ENCODE measurements around the gene TC2N. TPM values are rescaled to one million over a fixed set of nuclear protein-coding genes. Genes with fewer than 3 reads are reported as not detected.

TC2N gene
- total RNA-seq, 1 donor from 2014 or later: 2.5 TPM

DNA sequence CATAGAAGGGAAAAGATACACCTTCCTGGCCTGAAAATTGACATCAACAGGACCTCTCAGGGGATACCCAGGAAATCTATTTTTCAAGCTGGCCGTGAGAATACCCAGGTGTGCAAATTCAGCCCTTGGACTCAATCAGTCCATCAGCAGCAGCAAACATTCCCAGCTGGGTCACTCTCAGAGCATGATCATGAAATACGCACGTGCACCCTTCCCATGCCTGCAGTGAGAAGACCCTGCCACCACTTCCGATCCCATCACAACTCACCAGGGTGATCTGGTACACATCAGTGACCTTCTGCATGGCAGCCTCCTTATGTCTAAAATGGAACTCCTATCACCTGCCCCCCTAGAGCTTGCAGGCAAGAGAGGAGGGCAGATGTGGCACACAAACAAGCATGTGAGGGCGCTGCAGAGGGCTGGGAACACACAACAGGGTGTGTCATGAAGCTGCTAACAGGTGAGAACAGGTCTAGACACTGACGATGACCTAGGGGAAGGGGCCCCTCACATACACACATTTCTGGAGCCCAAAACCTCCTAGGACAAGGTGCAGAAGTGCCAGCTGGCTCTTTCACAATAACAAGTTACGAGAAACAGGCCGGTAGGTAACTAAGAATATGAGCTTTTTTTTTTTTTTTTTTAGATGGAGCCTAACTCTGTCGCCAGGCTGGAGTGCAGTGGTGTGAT, 37.8 kb upstream of the TC2N start:
- Mint-ChIP-seq H3K36me3 (ENCODE audit: unreplicated experiment) (no peaks in the 10 kb centered on the region), H3K9me3 (ENCODE audit: unreplicated experiment) (peaks cover 2% of the 10 kb centered on the region), H3K4me1 (ENCODE audit: low read depth, unreplicated experiment) (no peaks in the 10 kb centered on the region), H3K27ac (ENCODE audit: unreplicated experiment) (no peak overlapping the region), H3K27me3 (ENCODE audit: unreplicated experiment) (no peaks in the 10 kb centered on the region), H3K4me3 (ENCODE audit: unreplicated experiment) (no peak overlapping the region)
- DNase-seq: no peak
- TF ChIP-seq, protein P1, sequence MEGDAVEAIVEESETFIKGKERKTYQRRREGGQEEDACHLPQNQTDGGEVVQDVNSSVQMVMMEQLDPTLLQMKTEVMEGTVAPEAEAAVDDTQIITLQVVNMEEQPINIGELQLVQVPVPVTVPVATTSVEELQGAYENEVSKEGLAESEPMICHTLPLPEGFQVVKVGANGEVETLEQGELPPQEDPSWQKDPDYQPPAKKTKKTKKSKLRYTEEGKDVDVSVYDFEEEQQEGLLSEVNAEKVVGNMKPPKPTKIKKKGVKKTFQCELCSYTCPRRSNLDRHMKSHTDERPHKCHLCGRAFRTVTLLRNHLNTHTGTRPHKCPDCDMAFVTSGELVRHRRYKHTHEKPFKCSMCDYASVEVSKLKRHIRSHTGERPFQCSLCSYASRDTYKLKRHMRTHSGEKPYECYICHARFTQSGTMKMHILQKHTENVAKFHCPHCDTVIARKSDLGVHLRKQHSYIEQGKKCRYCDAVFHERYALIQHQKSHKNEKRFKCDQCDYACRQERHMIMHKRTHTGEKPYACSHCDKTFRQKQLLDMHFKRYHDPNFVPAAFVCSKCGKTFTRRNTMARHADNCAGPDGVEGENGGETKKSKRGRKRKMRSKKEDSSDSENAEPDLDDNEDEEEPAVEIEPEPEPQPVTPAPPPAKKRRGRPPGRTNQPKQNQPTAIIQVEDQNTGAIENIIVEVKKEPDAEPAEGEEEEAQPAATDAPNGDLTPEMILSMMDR (IDR thresholded peaks at IDR 0.05; ENCODE audit: partially characterized antibody, unreplicated experiment): no peak

DNA sequence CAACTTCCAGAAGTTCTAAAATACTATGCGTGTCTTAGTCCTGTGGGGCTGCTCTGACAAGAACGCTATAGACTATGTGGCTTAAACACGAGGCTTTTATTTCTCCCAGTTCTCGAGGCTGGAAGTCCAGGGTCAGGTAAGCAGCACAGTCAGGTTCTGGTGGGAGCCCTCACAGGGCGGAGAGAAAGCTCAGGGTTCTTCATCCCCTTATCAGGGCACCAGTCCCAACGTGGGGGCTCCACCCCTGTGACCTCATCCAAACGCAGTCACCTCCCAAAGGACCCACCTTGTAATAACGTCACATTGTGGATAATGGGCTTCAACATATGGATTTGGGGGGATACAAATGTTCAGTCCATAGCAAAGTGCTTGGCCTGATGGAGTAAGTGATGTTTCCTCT, 37.1 kb upstream of the TC2N start:
- Mint-ChIP-seq H3K4me3 (ENCODE audit: unreplicated experiment) (no peak overlapping the region), H3K4me1 (ENCODE audit: low read depth, unreplicated experiment) (no peaks in the 10 kb centered on the region), H3K27me3 (ENCODE audit: unreplicated experiment) (no peaks in the 10 kb centered on the region), H3K27ac (ENCODE audit: unreplicated experiment) (no peak overlapping the region), H3K9me3 (ENCODE audit: unreplicated experiment) (peaks cover 2% of the 10 kb centered on the region), H3K36me3 (ENCODE audit: unreplicated experiment) (no peaks in the 10 kb centered on the region)
- TF ChIP-seq, protein P1 (IDR thresholded peaks at IDR 0.05; ENCODE audit: partially characterized antibody, unreplicated experiment): no peak
- no peak for DNase-seq

DNA sequence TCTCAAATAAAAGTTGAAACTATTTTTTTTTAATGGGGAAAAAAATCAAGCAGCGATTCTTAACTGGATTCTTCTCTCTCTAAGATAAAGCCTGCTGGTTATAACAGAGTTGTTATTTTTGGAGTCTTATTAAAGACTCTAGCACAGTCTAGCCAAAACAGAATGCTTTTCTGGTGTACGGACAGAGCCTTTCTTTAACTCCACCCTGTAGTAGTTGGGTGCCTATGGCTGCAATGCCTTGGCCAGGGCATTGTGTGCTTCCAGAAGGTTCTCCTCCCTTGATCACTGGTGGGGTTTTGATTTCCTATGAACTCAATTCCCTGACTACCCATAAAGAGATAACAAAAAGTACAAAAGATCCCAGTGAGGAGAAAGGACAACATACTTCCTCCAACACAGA, 35.7 kb upstream of the TC2N start:
- TF ChIP-seq, protein P1 (IDR thresholded peaks at IDR 0.05; ENCODE audit: partially characterized antibody, unreplicated experiment): no peak
- H3K27me3 Mint-ChIP-seq (ENCODE audit: unreplicated experiment): no peaks in the 10 kb centered on the region
- no peaks in the 10 kb centered on the region for H3K4me1 Mint-ChIP-seq (ENCODE audit: low read depth, unreplicated experiment)
- H3K9me3 Mint-ChIP-seq (ENCODE audit: unreplicated experiment): peaks cover under 1% of the 10 kb centered on the region
- H3K4me3 Mint-ChIP-seq (ENCODE audit: unreplicated experiment): no peak overlapping the region
- no peaks in the 10 kb centered on the region for H3K36me3 Mint-ChIP-seq (ENCODE audit: unreplicated experiment)
- DNase-seq: no peak
- no peak overlapping the region for H3K27ac Mint-ChIP-seq (ENCODE audit: unreplicated experiment)

DNA sequence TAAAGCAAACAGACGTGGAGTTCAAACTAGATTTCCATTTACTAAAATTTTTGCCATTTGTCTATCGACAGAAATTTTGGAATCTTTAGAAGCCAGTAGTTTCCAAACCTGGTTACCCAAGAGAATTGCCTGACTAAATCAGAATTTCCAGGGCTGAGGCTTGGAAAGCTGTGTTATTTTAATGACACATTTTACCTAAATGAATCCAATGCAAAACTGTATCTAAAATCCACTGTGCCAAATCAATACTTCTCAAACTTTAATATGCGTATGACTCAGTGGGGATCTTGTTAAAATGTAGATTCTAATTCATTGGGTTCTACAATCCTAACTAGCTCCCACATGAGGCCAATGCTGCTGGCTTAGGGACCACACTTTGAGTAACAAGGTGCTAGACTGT, 35.0 kb upstream of the TC2N start:
- Mint-ChIP-seq H3K36me3 (ENCODE audit: unreplicated experiment) (no peaks in the 10 kb centered on the region), H3K4me3 (ENCODE audit: unreplicated experiment) (no peak overlapping the region), H3K27ac (ENCODE audit: unreplicated experiment) (no peak overlapping the region), H3K4me1 (ENCODE audit: low read depth, unreplicated experiment) (no peaks in the 10 kb centered on the region), H3K9me3 (ENCODE audit: unreplicated experiment) (no peaks in the 10 kb centered on the region), H3K27me3 (ENCODE audit: unreplicated experiment) (no peaks in the 10 kb centered on the region)
- TF ChIP-seq, protein P1 (IDR thresholded peaks at IDR 0.05; ENCODE audit: partially characterized antibody, unreplicated experiment): no peak
- no peak for DNase-seq

DNA sequence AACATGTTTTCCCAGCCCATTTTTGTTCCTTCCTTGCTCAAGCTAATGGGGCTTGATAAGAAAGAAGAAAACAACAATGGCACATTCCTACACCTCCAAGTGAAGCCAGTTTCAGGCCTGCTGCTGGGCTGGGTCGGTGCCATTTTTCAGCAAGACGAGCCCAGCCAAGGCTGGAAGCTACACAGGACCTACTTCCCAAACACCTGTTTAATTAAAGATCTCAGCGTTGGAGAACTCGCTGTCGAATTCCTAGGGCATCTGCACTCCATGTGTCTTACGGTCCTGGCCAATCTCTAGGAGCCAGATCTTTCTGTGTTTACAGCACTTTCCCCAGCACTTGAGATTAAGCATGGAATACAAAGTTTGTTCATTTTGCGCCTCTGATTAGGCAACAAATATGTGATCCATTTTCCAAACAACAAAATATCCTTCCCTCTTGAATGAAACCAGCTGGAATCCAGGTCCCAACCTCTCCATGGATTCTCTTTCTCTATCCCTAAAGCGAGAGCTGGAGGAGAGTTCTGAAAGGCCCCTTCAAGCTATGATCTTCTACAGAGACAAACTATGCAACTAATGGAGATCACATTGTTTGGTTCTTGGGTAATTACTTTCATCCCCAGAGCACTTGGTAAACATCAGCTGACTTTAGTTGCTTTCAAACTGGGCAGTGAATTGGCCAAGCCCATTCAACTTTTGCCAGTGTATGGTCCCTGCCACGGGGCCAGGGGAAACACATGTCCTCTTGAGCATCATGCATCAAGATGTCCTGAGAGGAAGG, 34.3 kb upstream of the TC2N start:
- no peak for DNase-seq
- H3K27ac Mint-ChIP-seq (ENCODE audit: unreplicated experiment): no peak overlapping the region
- no peaks in the 10 kb centered on the region for H3K36me3 Mint-ChIP-seq (ENCODE audit: unreplicated experiment)
- no peaks in the 10 kb centered on the region for H3K4me1 Mint-ChIP-seq (ENCODE audit: low read depth, unreplicated experiment)
- TF ChIP-seq, protein P1 (IDR thresholded peaks at IDR 0.05; ENCODE audit: partially characterized antibody, unreplicated experiment): no peak
- H3K27me3 Mint-ChIP-seq (ENCODE audit: unreplicated experiment): no peaks in the 10 kb centered on the region
- no peaks in the 10 kb centered on the region for H3K9me3 Mint-ChIP-seq (ENCODE audit: unreplicated experiment)
- H3K4me3 Mint-ChIP-seq (ENCODE audit: unreplicated experiment): no peak overlapping the region

Data from glutamatergic neuron (in vitro differentiated cells).